Naive thymus-derived CD8-positive, alpha-beta T cell (primary cell): ENCODE results near the gene SCP2. TPM values are rescaled to one million over a fixed set of nuclear protein-coding genes. Genes with fewer than 3 reads are reported as not detected.

Experiments used
- ATAC-seq, 2 donors: fragments of 150-1000 bp; cut with Tn5 transposase in 1 of 2; sonication (Bioruptor Pico), chemical (Tn5 transposase) in 1 of 2; 1 replicate in 1 of 2; 2 replicates in 1 of 2; pipeline ENCODE4 v1.10.0; 2021; ENCODE audit warnings: mild to moderate bottlenecking in 2 of 2, moderate library complexity in 2 of 2
- POLR2A ChIA-PET: fragments of 350-600 bp; sonication (Branson Sonifier 250); formaldehyde crosslinking; loops from one replicate; lab custom pipeline; 2021; ENCODE audit warnings: antibody characterized with exemption; lab: Charles Lee
- DNase-seq, 10 donors: peaks; one replicate each; pipeline versions ENCODE4 v3.0.0 to v3.0.0-alpha.2; 2020 to 2022
- H3K27ac Mint-ChIP-seq, 10 donors: one replicate each; pipeline ENCODE4 v1.8.0; 2020 to 2022; ENCODE audit warnings: mild to moderate bottlenecking in 10 of 10, mixed read lengths in 10 of 10, moderate library complexity in 4 of 10, inconsistent platforms in 1 of 10
- H3K27me3 Mint-ChIP-seq, 5 donors: one replicate each; pipeline ENCODE4 v1.8.0; 2021 to 2022; ENCODE audit warnings: mixed read lengths in 5 of 5
- H3K36me3 Mint-ChIP-seq, 3 donors: one replicate each; pipeline ENCODE4 v1.8.0; 2020 to 2022; ENCODE audit warnings: mixed read lengths in 3 of 3, mild to moderate bottlenecking in 2 of 3, inconsistent platforms in 1 of 3
- H3K4me1 Mint-ChIP-seq, 4 donors: one replicate each; pipeline ENCODE4 v1.8.0; 2021 to 2022; ENCODE audit warnings: mixed read lengths in 4 of 4
- H3K4me3 Mint-ChIP-seq, 10 donors: one replicate each; pipeline ENCODE4 v1.8.0; 2020 to 2022; ENCODE audit warnings: mild to moderate bottlenecking in 10 of 10, mixed read lengths in 10 of 10, moderate library complexity in 6 of 10, inconsistent platforms in 1 of 10
- H3K9me3 Mint-ChIP-seq, 9 donors: one replicate each; pipeline ENCODE4 v1.8.0; 2020 to 2022; ENCODE audit warnings: mixed read lengths in 9 of 9, mild to moderate bottlenecking in 3 of 9, inconsistent platforms in 1 of 9, moderate library complexity in 1 of 9
- polyA plus RNA-seq, 3 donors: library from polyadenylated mRNA; unstranded; fragments of 300-500 nt; fragmentation: Illumina TruSeq; gene quantifications; one replicate each; pipeline ENCODE4 v1.2.3, GENCODE V29; 2021
- total RNA-seq, 8 experiments: library from RNA in 2 of 8; stranded (reverse) in 2 of 8; gene quantifications; one replicate each; pipeline ENCODE4 v1.2.3 and lab custom pipeline; 2021 to 2026

Gene SCP2
- total and polyA plus RNA-seq, 5 experiments from 2014 or later = 44.9 to 167 (median 117) TPM

DNA sequence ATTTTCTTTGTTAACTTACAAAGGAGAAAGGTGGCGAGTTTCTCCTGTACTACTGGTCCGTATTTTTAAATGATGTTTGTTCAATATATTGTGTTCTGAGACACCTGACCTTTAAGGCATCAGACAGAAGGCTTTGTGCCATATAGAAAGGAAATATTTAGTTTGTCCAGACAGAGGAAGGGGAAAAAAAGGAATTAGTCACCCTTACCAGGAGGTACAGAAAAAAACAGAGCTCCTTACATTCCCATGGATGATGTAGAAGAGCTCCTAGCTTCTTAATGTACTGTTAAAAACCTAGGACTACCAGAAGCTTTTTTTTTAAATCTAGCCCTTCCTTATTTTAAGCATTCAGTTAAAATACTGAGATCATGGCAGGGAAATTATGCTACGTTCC is 122.5 kb downstream of the SCP2 start:
- POLR2A ChIA-PET = no interaction called here
- Mint-ChIP-seq H3K4me3 (no peak overlapping the region), H3K27me3 (no peaks in the 10 kb centered on the region), H3K27ac (no peak overlapping the region), H3K4me1 (peaks cover 0 to 2% (median under 1%) of the 10 kb centered on the region in 4 donors), H3K36me3 (peaks cover 0 to 83% (median 31%) of the 10 kb centered on the region in 3 donors), H3K9me3 (no peaks in the 10 kb centered on the region)
- ATAC-seq (no peak), DNase-seq (no peak)

DNA sequence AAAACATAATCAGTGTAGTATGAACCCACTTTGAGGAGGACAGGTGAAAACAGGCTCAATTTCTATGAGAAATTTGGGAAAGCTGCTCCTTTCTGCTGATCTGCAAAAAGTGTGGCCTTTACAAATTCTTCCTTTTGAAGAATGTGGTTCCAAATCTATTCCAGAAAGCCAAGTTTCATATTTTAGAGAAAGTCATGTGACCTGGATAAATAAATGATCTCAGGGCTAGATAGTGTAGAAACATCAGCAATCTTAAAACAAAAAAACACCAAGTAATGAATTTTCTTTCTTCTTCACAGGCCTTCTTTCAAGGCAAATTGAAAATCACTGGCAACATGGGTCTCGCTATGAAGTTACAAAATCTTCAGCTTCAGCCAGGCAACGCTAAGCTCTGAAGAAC is 123.2 kb downstream of the SCP2 start:
- Mint-ChIP-seq H3K9me3 (no peaks in the 10 kb centered on the region), H3K36me3 (peaks cover 0 to 82% (median 33%) of the 10 kb centered on the region in 3 donors), H3K4me1 (peaks cover 0 to 2% (median under 1%) of the 10 kb centered on the region in 4 donors), H3K27me3 (no peaks in the 10 kb centered on the region), H3K27ac (peak overlapping the region in 1 of 10 donors; percentile 57), H3K4me3 (no peak overlapping the region)
- ATAC-seq (no peak), DNase-seq (no peak)
- POLR2A ChIA-PET = no interaction called here

DNA sequence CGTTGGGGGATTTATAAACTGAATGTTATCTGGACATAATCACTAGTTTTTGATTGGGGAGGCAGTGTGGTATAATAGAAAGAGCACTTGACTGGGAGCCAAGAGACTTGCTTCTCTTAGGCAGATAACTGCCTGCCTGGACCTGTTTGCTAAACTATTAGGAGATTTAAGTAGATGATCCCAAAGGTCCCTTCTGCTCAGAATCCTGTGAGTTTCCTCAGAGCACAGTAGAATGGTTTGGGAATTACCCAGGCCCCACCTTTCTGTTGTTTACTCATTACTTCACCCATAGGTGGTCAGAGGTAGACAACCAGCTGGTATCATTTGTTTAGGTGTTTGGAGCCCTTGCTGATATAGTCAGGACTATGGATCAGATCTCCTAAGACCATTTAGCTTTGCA is 124.6 kb downstream of the SCP2 start:
- H3K36me3 Mint-ChIP-seq = peaks cover 0 to 71% (median 30%) of the 10 kb centered on the region in 3 donors
- POLR2A ChIA-PET = no interaction called here
- no peak for DNase-seq
- H3K9me3 Mint-ChIP-seq = no peaks in the 10 kb centered on the region
- no peaks in the 10 kb centered on the region for H3K27me3 Mint-ChIP-seq
- H3K27ac Mint-ChIP-seq = no peak overlapping the region
- H3K4me1 Mint-ChIP-seq = peaks cover 0 to 2% (median 0%) of the 10 kb centered on the region in 4 donors
- no peak for ATAC-seq
- H3K4me3 Mint-ChIP-seq = no peak overlapping the region

DNA sequence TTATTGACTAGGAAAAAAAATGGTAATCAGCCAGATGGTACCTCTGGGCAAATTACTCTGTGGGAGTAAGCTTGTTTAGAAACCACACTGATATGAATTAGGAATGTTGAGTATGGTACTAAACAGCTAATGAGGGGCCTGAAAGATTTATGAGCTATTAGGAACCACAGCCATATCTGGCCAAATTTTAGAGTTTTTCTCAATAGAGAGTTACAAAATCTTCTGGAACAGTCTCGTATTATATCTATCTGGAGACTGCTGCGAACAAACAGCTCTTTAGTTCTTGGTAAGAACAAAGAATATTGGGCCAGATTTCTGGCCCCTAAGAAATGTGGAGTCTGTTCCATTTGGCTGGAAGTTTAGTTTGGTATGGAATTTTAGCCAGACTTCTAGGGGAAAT is 130.1 kb downstream of the SCP2 start:
- Mint-ChIP-seq H3K27ac (no peak overlapping the region), H3K36me3 (peaks cover 0 to 26% (median 15%) of the 10 kb centered on the region in 3 donors), H3K4me3 (no peak overlapping the region), H3K4me1 (peaks cover 0 to 2% (median 1%) of the 10 kb centered on the region in 4 donors), H3K9me3 (no peaks in the 10 kb centered on the region), H3K27me3 (peaks cover 0 to 17% (median 5%) of the 10 kb centered on the region in 5 donors)
- POLR2A ChIA-PET = no interaction called here
- ATAC-seq = no peak
- no peak for DNase-seq

DNA sequence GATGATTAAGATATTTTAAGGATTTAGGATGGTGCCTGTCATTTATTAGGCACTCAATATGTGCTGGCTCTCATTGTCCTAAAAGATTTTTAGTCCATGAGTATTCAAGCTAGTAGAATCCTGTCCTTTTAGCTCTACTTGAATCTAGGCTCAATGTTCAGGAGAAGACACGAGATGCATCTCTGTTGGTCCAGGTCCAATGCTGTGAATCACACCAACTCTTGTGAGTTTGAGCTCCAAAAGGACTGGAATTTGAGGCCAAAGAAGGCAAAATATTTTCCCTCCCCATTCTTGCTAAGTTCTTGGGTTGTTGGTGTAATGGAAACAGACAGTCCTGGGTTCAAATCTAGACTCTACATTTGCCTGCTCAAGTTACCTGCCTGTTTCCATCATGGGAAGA is 133.5 kb downstream of the SCP2 start:
- ATAC-seq (no peak), DNase-seq (no peak)
- Mint-ChIP-seq H3K4me1 (peaks cover 8 to 20% (median 13%) of the 10 kb centered on the region in 4 donors), H3K36me3 (peaks cover 0 to 2% (median 0%) of the 10 kb centered on the region in 3 donors), H3K27me3 (peaks cover 17 to 49% (median 25%) of the 10 kb centered on the region in 5 donors), H3K4me3 (peak overlapping the region in 2 of 10 donors; percentile 24 to 71), H3K27ac (no peak overlapping the region), H3K9me3 (peaks cover 0 to 3% (median 0%) of the 10 kb centered on the region in 9 donors)
- POLR2A ChIA-PET = no interaction called here

DNA sequence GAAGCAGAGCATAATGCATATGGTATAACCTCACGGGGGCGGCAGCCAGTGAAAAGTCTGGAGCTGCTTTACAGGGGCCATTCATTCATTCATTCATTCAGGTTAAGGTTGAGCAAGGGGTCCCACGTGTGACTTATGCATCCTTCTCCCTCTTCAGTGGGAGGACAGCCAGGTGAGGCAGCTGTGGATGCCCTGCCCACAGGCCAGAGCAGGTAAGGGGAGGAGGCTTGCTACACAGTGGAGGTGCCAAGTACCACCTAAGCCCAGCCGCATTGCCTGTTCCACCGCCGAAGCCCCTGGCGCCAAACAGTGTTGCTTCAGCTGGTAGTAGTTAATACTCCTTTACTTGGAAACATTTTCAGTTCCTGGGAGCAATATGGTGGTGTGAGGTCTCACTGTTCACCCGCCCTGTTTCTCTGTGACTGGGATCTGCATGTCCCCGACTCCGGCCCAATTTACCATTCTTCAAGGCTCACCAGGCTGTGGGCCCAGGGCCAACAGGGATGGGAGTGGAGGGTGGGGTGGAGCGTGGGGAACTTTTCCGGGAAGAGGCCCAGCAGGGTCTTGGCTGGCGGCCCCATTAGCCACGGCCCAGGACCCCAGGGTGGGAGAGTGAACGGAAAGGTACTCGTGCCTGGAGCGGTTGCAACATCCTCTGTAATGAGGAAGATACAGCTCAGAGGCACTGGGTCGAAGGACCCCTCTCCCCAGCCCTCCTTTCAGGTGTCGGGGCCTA is 134.2 kb downstream of the SCP2 start:
- Mint-ChIP-seq H3K36me3 (peaks cover 0 to 2% (median 0%) of the 10 kb centered on the region in 3 donors), H3K4me1 (peaks cover 8 to 20% (median 13%) of the 10 kb centered on the region in 4 donors), H3K4me3 (peak overlapping the region; percentile 14 to 82 (median 68)), H3K27ac (no peak overlapping the region), H3K9me3 (peaks cover 0 to 3% (median 0%) of the 10 kb centered on the region in 9 donors), H3K27me3 (peaks cover 19 to 56% (median 27%) of the 10 kb centered on the region in 5 donors)
- no peak for ATAC-seq
- DNase-seq = no peak
- POLR2A ChIA-PET = no interaction called here

DNA sequence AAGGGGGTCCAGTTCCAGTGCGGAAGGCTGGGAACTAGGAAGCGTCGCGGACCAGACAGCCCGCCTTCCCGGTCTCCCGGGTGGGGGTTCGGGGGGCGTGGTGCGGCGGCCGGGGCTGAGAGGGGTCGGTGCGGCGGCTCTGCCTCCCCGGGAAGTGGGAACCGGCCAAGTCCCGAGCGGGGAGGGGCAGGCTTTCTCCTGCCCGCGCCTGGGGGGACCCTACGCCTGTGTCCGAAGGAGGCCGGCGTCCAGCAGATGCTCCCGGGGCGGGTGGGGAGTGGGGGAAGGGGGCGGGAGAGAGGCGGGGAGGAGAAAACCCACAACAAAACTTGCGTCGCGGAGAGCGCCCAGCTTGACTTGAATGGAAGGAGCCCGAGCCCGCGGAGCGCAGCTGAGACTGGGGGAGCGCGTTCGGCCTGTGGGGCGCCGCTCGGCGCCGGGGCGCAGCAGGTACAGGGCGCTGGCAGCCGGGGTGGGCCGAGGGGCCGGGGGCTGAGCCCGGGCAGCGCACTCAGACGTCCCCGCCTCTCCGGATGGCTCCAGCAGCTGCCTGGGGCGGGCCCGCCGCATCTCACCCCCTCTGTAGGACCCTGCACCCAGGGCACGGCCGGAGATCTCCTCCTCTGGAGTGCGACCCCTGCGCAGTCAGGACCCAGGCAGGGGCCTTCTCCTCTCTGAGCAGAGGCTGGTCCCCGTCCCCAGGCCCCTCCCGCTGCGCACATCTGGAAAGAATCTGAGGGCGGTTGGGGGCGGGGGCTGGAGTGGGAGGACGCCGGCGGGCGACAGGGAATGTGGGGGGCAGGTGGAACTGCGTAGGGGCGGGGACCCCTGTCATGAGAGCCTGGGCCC is 135.0 kb downstream of the SCP2 start, which contains the start of gene PODN:
Gene PODN (plus strand): TSS at position 355 of the 849 bp plus-strand sequence. CDS start 7,643 bp downstream, outside the sequence.
- ATAC-seq (peak; percentile 60 to 71), DNase-seq (peak in 2 of 10 donors; percentile 7 to 19)
- Mint-ChIP-seq H3K9me3 (peaks cover 0 to 3% (median 0%) of the 10 kb centered on the region in 9 donors), H3K36me3 (peaks cover 0 to 2% (median 0%) of the 10 kb centered on the region in 3 donors), H3K4me3 (peak within 1 kb of the TSS; percentile 45 to 82 (median 68)), H3K27ac (no peak within 1 kb of the TSS), H3K4me1 (peaks cover 8 to 20% (median 13%) of the 10 kb centered on the region in 4 donors), H3K27me3 (peaks cover 22 to 62% (median 27%) of the 10 kb centered on the region in 5 donors)
- POLR2A ChIA-PET = no interaction called here

DNA sequence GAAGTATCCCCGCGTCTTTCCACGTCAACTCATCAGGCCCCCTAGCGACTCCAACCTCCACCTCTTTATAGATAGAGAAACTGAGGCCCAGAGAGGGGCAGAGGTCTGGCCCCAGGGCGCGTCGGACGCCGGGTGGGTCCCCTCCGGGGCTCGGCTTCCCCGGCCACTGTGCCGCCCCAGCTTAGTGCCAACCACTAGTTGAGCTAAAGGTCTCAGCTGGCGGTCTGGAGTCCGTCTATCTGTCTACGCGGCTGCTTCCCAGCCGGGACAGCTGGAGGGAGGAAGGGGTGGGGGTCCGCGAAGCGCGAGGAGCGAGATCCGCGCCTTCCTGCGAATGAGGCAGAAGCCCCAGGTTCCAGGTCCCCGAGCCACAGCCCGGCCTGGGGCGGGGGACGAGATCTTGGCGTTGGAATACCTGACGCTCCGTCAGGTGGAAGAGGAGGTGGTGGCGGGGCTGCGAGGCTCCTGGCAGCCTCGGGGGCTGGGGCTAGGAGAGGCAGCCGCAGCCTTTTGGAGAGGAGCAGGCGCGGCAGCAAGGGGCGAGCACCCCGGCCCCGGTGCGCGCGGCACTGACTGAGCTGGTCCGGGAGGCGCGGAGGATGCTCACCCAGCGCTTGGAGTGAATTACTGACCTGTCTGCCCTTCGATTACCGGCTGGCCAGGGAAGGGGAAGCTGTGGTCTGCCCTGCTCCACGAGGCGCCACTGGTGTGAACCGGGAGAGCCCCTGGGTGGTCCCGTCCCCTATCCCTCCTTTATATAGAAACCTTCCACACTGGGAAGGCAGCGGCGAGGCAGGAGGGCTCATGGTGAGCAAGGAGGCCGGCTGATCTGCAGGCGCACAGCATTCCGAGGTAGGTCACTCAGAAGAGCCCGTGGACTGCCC is 135.9 kb downstream of the SCP2 start:
- peaks cover 0 to 3% (median 0%) of the 10 kb centered on the region in 9 donors for H3K9me3 Mint-ChIP-seq
- H3K4me3 Mint-ChIP-seq = peak overlapping the region; percentile 42 to 79 (median 66)
- H3K36me3 Mint-ChIP-seq = peaks cover 0 to 2% (median 0%) of the 10 kb centered on the region in 3 donors
- H3K4me1 Mint-ChIP-seq = peaks cover 8 to 20% (median 13%) of the 10 kb centered on the region in 4 donors
- peaks cover 22 to 62% (median 27%) of the 10 kb centered on the region in 5 donors for H3K27me3 Mint-ChIP-seq
- ATAC-seq (no peak), DNase-seq (no peak)
- no peak overlapping the region for H3K27ac Mint-ChIP-seq
- POLR2A ChIA-PET = no interaction called here

DNA sequence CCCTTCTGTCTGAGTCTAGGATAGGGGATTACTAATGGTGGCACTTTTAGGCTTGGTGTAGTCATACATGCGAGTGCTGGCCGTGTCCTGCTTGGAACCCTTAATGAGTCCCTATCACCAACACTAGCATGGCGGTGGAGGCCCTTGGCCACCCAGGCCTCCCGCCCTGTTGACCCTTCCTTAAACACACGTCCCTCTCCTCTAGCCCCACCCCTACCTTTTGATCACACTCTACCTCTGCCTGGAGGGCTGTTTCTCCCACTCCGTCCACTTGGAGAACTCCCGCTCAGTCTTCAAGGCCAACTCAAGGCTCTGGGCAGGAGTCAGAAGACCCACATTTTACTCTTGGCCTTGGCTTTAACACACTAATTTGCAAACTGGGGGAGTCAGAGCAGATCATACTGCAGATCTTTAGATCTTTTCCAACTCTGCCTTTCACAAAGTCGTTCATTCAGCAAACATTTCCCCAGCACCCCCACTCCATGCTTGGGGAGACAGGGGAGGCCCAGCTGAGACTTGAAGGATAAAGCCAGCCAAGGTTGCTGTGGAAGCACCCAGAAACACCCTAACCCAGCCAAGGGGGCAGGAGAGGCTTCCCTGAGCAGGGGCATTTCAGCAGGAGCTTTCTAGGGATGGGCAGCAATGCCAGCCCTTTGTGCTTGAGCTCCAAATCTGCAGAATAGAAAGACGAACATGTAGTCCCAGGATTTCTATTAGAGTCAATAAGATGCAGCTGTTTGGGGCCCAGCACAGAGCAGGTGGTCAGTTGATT is 136.9 kb downstream of the SCP2 start:
- peaks cover 22 to 62% (median 27%) of the 10 kb centered on the region in 5 donors for H3K27me3 Mint-ChIP-seq
- H3K4me1 Mint-ChIP-seq = peaks cover 8 to 20% (median 13%) of the 10 kb centered on the region in 4 donors
- ATAC-seq (no peak), DNase-seq (no peak)
- POLR2A ChIA-PET = no interaction called here
- no peak overlapping the region for H3K27ac Mint-ChIP-seq
- H3K9me3 Mint-ChIP-seq = peaks cover 0 to 3% (median 0%) of the 10 kb centered on the region in 9 donors
- H3K36me3 Mint-ChIP-seq = peaks cover 0 to 2% (median 0%) of the 10 kb centered on the region in 3 donors
- peak overlapping the region in 8 of 10 donors; percentile 28 to 79 (median 66) for H3K4me3 Mint-ChIP-seq

DNA sequence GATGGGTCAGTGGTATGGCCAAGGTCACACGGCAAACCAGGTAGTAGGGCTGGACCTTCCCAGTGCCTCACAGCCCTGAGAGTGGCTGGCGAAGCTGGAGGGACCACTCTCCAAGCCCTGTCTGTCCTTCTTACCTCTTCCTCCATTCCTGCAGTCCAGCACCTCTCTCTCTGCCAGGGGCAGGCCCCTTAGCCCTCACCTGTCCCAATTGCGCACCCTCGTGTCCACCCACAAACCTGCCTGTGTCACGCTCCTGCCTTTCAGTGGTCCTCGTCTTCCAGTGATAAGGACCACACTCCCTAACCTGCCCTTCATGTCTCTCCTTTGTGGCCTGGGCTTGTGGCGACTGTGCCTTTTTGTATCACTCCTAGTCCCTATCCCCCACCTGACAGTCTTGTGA is 138.3 kb downstream of the SCP2 start:
- H3K4me3 Mint-ChIP-seq = peak overlapping the region in 1 of 10 donors; percentile 16
- peak overlapping the region in 1 of 10 donors; percentile 44 for H3K27ac Mint-ChIP-seq
- peaks cover 6 to 20% (median 13%) of the 10 kb centered on the region in 4 donors for H3K4me1 Mint-ChIP-seq
- ATAC-seq (no peak), DNase-seq (no peak)
- peaks cover 20 to 62% (median 27%) of the 10 kb centered on the region in 5 donors for H3K27me3 Mint-ChIP-seq
- POLR2A ChIA-PET = no interaction called here
- H3K36me3 Mint-ChIP-seq = peaks cover 0 to 2% (median 0%) of the 10 kb centered on the region in 3 donors
- H3K9me3 Mint-ChIP-seq = peaks cover 0 to 3% (median 0%) of the 10 kb centered on the region in 9 donors

DNA sequence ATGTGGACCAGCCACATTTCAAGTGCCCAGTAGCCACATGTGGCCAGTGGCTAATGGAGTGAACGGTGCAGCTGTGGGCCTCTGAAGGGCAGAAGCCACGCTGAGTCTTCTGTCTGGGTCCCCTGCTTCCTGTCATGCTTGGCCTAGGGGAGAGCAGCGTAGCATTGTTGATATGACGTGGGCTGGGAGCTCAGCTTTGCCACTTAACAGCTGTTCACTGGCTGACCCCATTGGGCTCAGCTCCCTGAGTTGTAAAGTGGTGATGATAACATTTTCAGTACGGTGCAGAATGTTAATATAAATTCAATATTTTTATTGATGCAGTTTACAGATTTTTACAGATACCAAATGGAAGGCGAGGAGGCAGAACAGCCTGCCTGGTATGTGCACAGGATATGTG is 139.4 kb downstream of the SCP2 start:
- Mint-ChIP-seq H3K9me3 (peaks cover 0 to 3% (median 0%) of the 10 kb centered on the region in 9 donors), H3K27ac (no peak overlapping the region), H3K27me3 (peaks cover 17 to 53% (median 27%) of the 10 kb centered on the region in 5 donors), H3K4me3 (no peak overlapping the region), H3K4me1 (peaks cover 6 to 20% (median 12%) of the 10 kb centered on the region in 4 donors), H3K36me3 (peaks cover 0 to 2% (median 0%) of the 10 kb centered on the region in 3 donors)
- POLR2A ChIA-PET = interaction anchor here (0.5 kb wide), 1 partner anchor 207 kb away, joined by 8 read pairs; no protein-coding TSS in a partner anchor
- no peak for ATAC-seq
- no peak for DNase-seq
